Thyroid gland (tissue), 4 donors: ENCODE measurements around the gene TMEM88.

Source experiments
- CTCF ChIP-seq, 6 experiments: fragments of 200-600 bp in 3 of 6; fragments of 450-650 bp in 3 of 6; sonication (generic) in 3 of 6; IDR thresholded peaks; one replicate each; pipeline ENCODE4 v1.5.1; 2016 to 2019; ENCODE audit warnings: antibody characterized with exemption in 6 of 6, mild to moderate bottlenecking in 2 of 6, inconsistent platforms in 1 of 6, moderate library complexity in 1 of 6
- POLR2A ChIP-seq, 2 donors: fragments of 450-650 bp; IDR thresholded peaks; one replicate each; pipeline ENCODE4 v1.6.1; 2017; ENCODE audit warnings: antibody characterized with exemption in 2 of 2, mild to moderate bottlenecking in 2 of 2, moderate library complexity in 1 of 2

DNA sequence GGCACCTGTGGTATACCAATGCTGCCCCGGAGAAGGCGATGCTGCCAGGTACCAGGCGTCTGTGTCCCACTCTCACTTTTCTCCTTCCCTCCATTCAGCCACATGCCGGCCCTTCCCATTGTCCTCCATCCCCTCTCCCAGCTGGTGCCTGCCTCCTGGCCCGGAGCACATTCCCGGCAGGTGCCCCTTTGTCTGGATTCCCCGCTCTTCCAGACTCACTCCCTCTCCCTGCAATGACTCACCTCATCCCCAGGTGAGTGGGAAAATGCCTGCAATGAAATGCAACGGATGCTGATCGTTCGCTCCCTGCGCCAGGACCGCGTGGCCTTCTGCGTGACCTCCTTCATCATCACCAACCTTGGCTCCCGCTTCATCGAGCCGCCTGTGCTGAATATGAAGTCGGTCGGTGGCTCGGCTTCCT is 31.3 kb upstream of the TMEM88 start:
- TF ChIP-seq CTCF (IDR thresholded peaks at IDR 0.05) (no peak), POLR2A (IDR thresholded peaks at IDR 0.05) (no peak)
